ENCODE data around the gene LIPA. TPM values are rescaled to one million over a fixed set of nuclear protein-coding genes. Genes with fewer than 3 reads are reported as not detected.
"Not testable (repeated sequence)": the region's sequence is repeated elsewhere in the genome, so short reads cannot be mapped to it uniquely, and the experiment has no call there.

Gene LIPA
- total RNA-seq, 2 experiments from 2014 or later: 8.9 to 19.4 TPM

DNA sequence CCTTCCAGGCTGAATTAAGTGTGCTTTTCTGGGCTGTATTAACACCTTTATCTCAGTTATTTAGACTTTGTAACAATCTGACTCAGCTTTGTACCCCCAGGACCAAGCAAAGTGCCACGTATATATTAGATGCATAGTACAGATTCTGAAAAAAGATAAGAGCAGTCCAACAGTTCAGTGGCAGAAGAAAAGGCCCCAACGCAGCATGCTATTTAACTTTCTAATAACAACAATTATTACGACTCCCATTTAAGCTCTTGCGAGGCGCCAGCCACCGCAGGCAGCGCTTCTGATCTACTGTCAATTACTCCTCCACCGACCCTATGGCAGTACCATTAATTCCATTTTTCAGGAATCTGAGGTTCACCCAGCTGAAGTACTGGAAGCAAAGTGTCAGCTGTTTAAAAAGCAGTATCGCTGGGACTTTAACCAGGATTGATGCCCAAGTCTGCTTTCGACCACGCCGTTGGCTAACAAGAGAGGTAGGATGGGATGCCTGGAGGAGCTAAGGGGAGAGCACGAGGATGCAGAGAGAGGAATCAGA is 638 bp downstream of the LIPA start:
- peak overlapping the region; percentile 76 for H3K4me2 ChIP-seq (ENCODE audit: low read length)
- H3K9me2 ChIP-seq (ENCODE audit: insufficient read depth, low read length): no peaks in the 10 kb centered on the region
- no TSS peak for BruUV-seq (replicated peaks)
- intact Hi-C loops (cut with micrococcal nuclease; ENCODE audit: unreplicated experiment): loop anchor here (2.0 to 5.0 kb wide), 2 partner anchors 391 to 450 kb away; partner anchors contain the start of gene KIF20B
- H3K9me3 ChIP-seq (ENCODE audit: low read length): peaks cover 17% of the 10 kb centered on the region; the same call in 1 of the 2 replicates
- no peak overlapping the region for H3K27ac ChIP-seq (ENCODE audit: low read depth, low read length, poor library complexity, severe bottlenecking)
- CTCF ChIA-PET (ENCODE audit: unreplicated experiment): no interaction called here
- H3K4me1 ChIP-seq (ENCODE audit: insufficient read depth, low read length, poor library complexity, severe bottlenecking): peaks cover 7% of the 10 kb centered on the region
- H3K36me3 ChIP-seq (ENCODE audit: insufficient read depth, low read length): no peaks in the 10 kb centered on the region
- no peaks in the 10 kb centered on the region for H3K79me2 ChIP-seq (ENCODE audit: insufficient read depth, low read depth, low read length)
- POLR2A ChIA-PET: interaction anchor here (0.7 to 1.2 kb wide), 6 partner anchors 12 to 450 kb away, joined by 3 to 4 read pairs (median 3); partner anchors contain the start of gene KIF20B
- no peaks in the 10 kb centered on the region for H4K20me1 ChIP-seq (ENCODE audit: insufficient read depth, low read length)
- peak overlapping the region; percentile 85 for H2AFZ ChIP-seq (ENCODE audit: low read length)
- no peak for DNase-seq (ENCODE audit: low spot score)
- H3K4me3 ChIP-seq (ENCODE audit: low read depth, low read length, poor library complexity, severe bottlenecking): peak overlapping the region; percentile 81
- no peak for TF ChIP-seq EZH2phosphoT487 (IDR thresholded peaks at IDR 0.05; ENCODE audit: borderline replicate concordance, low read depth, low read length)
- TF ChIP-seq CTCF (conservative IDR thresholded peaks at IDR 0.05; ENCODE audit: low read length): no peak

DNA sequence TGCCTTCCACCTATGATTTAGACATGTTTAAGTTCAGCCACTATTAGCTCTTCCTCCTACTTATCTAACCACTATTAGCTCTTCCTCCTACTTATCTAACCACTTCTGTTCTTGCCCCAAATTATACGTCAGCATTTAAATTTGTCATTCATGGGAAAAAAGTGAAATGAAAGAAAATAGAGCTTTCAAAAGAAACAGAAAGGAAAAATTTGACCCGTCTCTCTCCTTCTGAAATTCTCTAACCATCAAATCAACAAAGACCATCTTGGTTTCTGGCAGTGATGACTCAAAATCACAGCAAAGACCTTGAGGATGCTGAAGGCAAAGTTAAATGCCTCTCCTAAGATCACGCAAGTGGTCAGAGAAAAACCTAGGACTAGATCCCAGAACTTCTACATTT is 2.6 kb downstream of the LIPA start:
- no peaks in the 10 kb centered on the region for H3K79me2 ChIP-seq (ENCODE audit: insufficient read depth, low read depth, low read length)
- no peak for TF ChIP-seq EZH2phosphoT487 (IDR thresholded peaks at IDR 0.05; ENCODE audit: borderline replicate concordance, low read depth, low read length)
- no peak for TF ChIP-seq CTCF (conservative IDR thresholded peaks at IDR 0.05; ENCODE audit: low read length)
- BruUV-seq (replicated peaks): no TSS peak
- H3K9me3 ChIP-seq (ENCODE audit: low read length): peaks cover 12% of the 10 kb centered on the region; the same call in 1 of the 2 replicates
- ChIA-PET CTCF (ENCODE audit: unreplicated experiment) (no interaction called here), POLR2A (interaction anchor here (0.7 to 1.1 kb wide), 3 partner anchors 12 to 314 kb away, joined by 3 read pairs; no protein-coding TSS in a partner anchor)
- H3K27ac ChIP-seq (ENCODE audit: low read depth, low read length, poor library complexity, severe bottlenecking): no peak overlapping the region
- no peaks in the 10 kb centered on the region for H3K9me2 ChIP-seq (ENCODE audit: insufficient read depth, low read length)
- intact Hi-C loops (cut with micrococcal nuclease; ENCODE audit: unreplicated experiment): no loop called here
- no peak for DNase-seq (ENCODE audit: low spot score)
- H3K4me1 ChIP-seq (ENCODE audit: insufficient read depth, low read length, poor library complexity, severe bottlenecking): peaks cover 10% of the 10 kb centered on the region
- H2AFZ ChIP-seq (ENCODE audit: low read length): no peak overlapping the region
- no peak overlapping the region for H3K4me2 ChIP-seq (ENCODE audit: low read length)
- no peak overlapping the region for H3K4me3 ChIP-seq (ENCODE audit: low read depth, low read length, poor library complexity, severe bottlenecking)
- H3K36me3 ChIP-seq (ENCODE audit: insufficient read depth, low read length): no peaks in the 10 kb centered on the region
- H4K20me1 ChIP-seq (ENCODE audit: insufficient read depth, low read length): no peaks in the 10 kb centered on the region

DNA sequence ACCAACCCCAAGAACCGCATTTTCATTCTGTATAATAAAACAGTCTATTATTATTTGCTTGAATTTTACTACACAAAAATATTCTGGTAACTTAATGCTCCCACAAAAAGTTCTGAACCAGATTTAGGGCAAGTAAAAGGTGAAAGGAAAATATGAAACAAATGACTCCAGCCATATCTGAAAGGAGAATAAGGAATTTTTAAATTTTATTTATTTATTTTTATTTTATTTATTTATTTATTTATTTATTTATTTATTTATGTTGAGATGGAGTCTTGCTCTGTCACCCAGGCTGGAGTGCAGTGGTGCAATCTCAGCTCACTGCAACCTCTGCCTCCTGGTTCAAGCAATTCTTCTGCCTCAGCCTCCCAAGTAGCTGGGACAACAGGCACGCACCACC is 4.0 kb downstream of the LIPA start:
- BruUV-seq (replicated peaks); intact Hi-C loops (cut with micrococcal nuclease; ENCODE audit: unreplicated experiment): not testable (repeated sequence)
- POLR2A ChIA-PET: interaction anchor here (0.7 kb wide), 1 partner anchor 166 kb away, joined by 4 read pairs; no protein-coding TSS in a partner anchor

More for the DNA sequence above, 4.0 kb downstream of the LIPA start:
- H3K4me1 ChIP-seq (ENCODE audit: insufficient read depth, low read length, poor library complexity, severe bottlenecking): peaks cover 22% of the 10 kb centered on the region
- DNase-seq (ENCODE audit: low spot score); H3K36me3 ChIP-seq (ENCODE audit: insufficient read depth, low read length); H3K4me2 ChIP-seq (ENCODE audit: low read length); H3K4me3 ChIP-seq (ENCODE audit: low read depth, low read length, poor library complexity, severe bottlenecking); H2AFZ ChIP-seq (ENCODE audit: low read length); H3K27ac ChIP-seq (ENCODE audit: low read depth, low read length, poor library complexity, severe bottlenecking); H3K9me3 ChIP-seq (ENCODE audit: low read length); H3K79me2 ChIP-seq (ENCODE audit: insufficient read depth, low read depth, low read length); CTCF ChIA-PET (ENCODE audit: unreplicated experiment); H4K20me1 ChIP-seq (ENCODE audit: insufficient read depth, low read length); H3K9me2 ChIP-seq (ENCODE audit: insufficient read depth, low read length): not testable (repeated sequence)
